Heart left ventricle (tissue), 16 donors: ENCODE measurements around the gene CNTN5. TPM values are rescaled to one million over a fixed set of nuclear protein-coding genes. Genes with fewer than 3 reads are reported as not detected.

ENCODE experiments used
- ATAC-seq, 4 donors: fragments of 200-7000 bp; cut with Tn5 transposase; one replicate each; pipeline ENCODE4 v1.9.1; 2020 to 2022; ENCODE audit warnings: moderate library complexity in 4 of 4, mild to moderate bottlenecking in 3 of 4, moderate number of reproducible peaks in 1 of 4
- DNase-seq, 5 donors: peaks; one replicate each; pipeline ENCODE4 v3.0.0-alpha.2; 2020
- H3K27ac ChIP-seq, 12 donors: fragments of 200-600 bp; sonication (generic) in 4 of 12; one replicate each; pipeline versions ENCODE4 v1.5.0 to v1.8.0; 2016 to 2022; ENCODE audit warnings: mild to moderate bottlenecking in 2 of 12
- H3K27me3 ChIP-seq, 9 donors: fragments of 200-600 bp; sonication (generic) in 2 of 9; one replicate each; pipeline versions ENCODE4 v1.5.1 to v1.8.0; 2016 to 2022; ENCODE audit warnings: mild to moderate bottlenecking in 3 of 9
- H3K36me3 ChIP-seq, 9 donors: fragments of 200-600 bp; sonication (generic) in 2 of 9; one replicate each; pipeline versions ENCODE4 v1.5.0 to v1.8.0; 2018 to 2022; ENCODE audit warnings: mild to moderate bottlenecking in 2 of 9
- H3K4me1 ChIP-seq, 12 donors: fragments of 200-600 bp; sonication (generic) in 4 of 12; one replicate each; pipeline versions ENCODE4 v1.5.0 to v1.8.0; 2016 to 2022; ENCODE audit warnings: mild to moderate bottlenecking in 3 of 12
- H3K4me3 ChIP-seq, 12 donors: fragments of 200-600 bp; sonication (generic) in 4 of 12; one replicate each; pipeline versions ENCODE4 v1.5.0 to v1.8.0; 2017 to 2022; ENCODE audit warnings: mild to moderate bottlenecking in 9 of 12, moderate library complexity in 4 of 12
- H3K9me3 ChIP-seq, 12 donors: fragments of 200-600 bp; sonication (generic) in 4 of 12; one replicate each; pipeline versions ENCODE4 v1.5.0 to v1.8.0; 2016 to 2022; ENCODE audit warnings: mild to moderate bottlenecking in 1 of 12
- CTCF ChIP-seq, 12 donors: fragments of 200-600 bp; sonication (generic) in 4 of 12; IDR thresholded peaks; one replicate each; pipeline versions ENCODE4 v1.5.0 to v1.8.0; 2018 to 2022; ENCODE audit warnings: antibody characterized with exemption in 12 of 12, mild to moderate bottlenecking in 5 of 12
- POLR2A ChIP-seq, 2 donors: fragments of 450-650 bp; IDR thresholded peaks; one replicate each; pipeline ENCODE4 v1.6.1; 2017; ENCODE audit warnings: antibody characterized with exemption in 2 of 2, mild to moderate bottlenecking in 2 of 2, moderate library complexity in 2 of 2
- WGBS, 4 donors: extraction: QIAGEN DNeasy Blood & Tissue Kit in 2 of 4; methylation state at CpG; one replicate each; pipeline versions ENCODE4 v1.1.5 to v1.1.7; 2013 to 2018; 5-methylcytosine and 5-hydroxymethylcytosine counted together
- intact Hi-C, 10 donors: fragments of 100-400 bp; cut with DNase I; formaldehyde crosslinking; loops; one replicate each; pipeline versions ENCODE4 v1.11.1 to v1.14.2; 2022
- polyA plus RNA-seq, 2 donors: library from polyadenylated mRNA; stranded (reverse); fragments of 200-250 nt; gene quantifications; one replicate each; pipeline ENCODE4 v1.2.3, GENCODE V29; 2013
- total RNA-seq, 9 donors: library from RNA; depleted of rRNA in 2 of 9; stranded (reverse); fragments of >200 nt in 2 of 9; fragmentation: NEBNext Ultra II Directional in 3 of 9; extraction: Animal tissue kit (Norgen Biotek cat#: 25700) in 3 of 9; gene quantifications; one replicate each; pipeline versions ENCODE4 v1.1.0 to v1.2.4, GENCODE V29; 2016 to 2023
- donor health status: ischemic (EF 13 %, LVEDD 7.1; RV severe dilation, severe dysfunction).
- donor health status: healthy with polysubstance abuse.
- donor health status: DM: no; HTN: yes; CAD: no.
- donor health status: DM: no; HTN: no; CAD: no.
- donor health status: ischemic (EF 25% LVEDD 6.9; RV normal size, moderate dysfunction).
- donor health status: ischemic (EF 25% LVEDD 5.7; RV mildly dilated, moderate dysfunction).
- donor health status: healthy.
- donor health status: DM: yes; HTN: yes; CAD: no.
- donor health status: ischemic (EF 35%, LVEDD 5.7; RV mildly dilated, moderate dysfunction).
- donor health status: nonischemic (EF 11% LVEDD 7.7; RV severe dilation, severe dysfunction).
- donor health status: DM: yes; HTN: yes; CAD: no.
- donor health status: PGD.
- donor health status: ischemic (EF 29% LVEDD 5.4; RV normal size, mild dysfunction).
- donor health status: nonischemic (EF 23%, LVEDD 6.1; RV moderate dilation, normal function).

The CNTN5 gene
- total and polyA plus RNA-seq, 11 donors: 0.11 to 0.16 TPM; not detected in 9

GRCh38 chr11:100185588-100185987 lies 1164.8 kb downstream of the CNTN5 start:
- no peak for ATAC-seq
- Histone ChIP-seq H3K36me3 (no peaks in the 10 kb centered on the region), H3K27me3 (no peaks in the 10 kb centered on the region), H3K4me3 (no peak overlapping the region), H3K27ac (no peak overlapping the region), H3K4me1 (no peaks in the 10 kb centered on the region), H3K9me3 (peaks cover 0 to 7% (median 0%) of the 10 kb centered on the region in 12 donors)
- DNase-seq: no peak
- WGBS, 4 donors: 87 to 92% (median 89%) methylated on average over 5 of the region's 5 CpGs
- no peak for TF ChIP-seq POLR2A (IDR thresholded peaks at IDR 0.05)
- TF ChIP-seq CTCF (IDR thresholded peaks at IDR 0.05): no peak
- intact Hi-C loops: no loop called here

DNA sequence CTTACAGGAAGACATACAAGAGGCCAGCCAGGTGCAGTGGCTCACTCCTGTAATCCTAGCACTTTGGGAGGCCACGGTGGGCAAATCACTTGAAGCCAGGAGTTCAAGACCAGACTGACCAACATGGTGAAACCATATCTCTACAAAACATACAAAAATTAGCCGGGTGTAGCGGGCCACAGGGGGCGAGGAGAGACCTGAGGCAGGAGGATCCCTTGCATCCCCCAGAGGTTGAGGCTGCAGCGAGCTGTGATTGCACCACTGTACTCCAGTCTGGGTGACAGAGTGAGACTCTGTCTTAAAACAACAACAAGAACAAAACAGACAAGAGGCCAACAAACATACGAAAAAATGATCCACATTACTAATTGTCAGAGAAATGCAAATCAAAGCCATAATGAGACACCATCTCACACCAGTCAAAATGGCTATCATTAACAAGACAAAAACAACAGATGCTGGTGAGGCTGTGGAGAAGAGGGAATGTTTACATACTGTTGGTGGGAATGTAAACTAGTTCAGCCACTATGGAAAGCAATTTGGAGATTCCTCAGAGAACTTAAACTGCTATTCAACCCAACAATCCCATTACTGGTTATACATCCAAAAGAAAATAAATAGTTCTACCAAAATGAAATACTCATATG lies 1167.5 kb downstream of the CNTN5 start:
- no peak overlapping the region for H3K4me3 ChIP-seq
- intact Hi-C loops: no loop called here
- H3K36me3 ChIP-seq: no peaks in the 10 kb centered on the region
- H3K9me3 ChIP-seq: peaks cover 0 to 7% (median 0%) of the 10 kb centered on the region in 12 donors
- DNase-seq (no peak), ATAC-seq (no peak)
- H3K4me1 ChIP-seq: no peaks in the 10 kb centered on the region
- no peaks in the 10 kb centered on the region for H3K27me3 ChIP-seq
- WGBS, 4 donors: 85 to 94% (median 86%) methylated on average over 6 of the region's 6 CpGs
- TF ChIP-seq CTCF (IDR thresholded peaks at IDR 0.05) (no peak), POLR2A (IDR thresholded peaks at IDR 0.05) (no peak)
- H3K27ac ChIP-seq: no peak overlapping the region

DNA sequence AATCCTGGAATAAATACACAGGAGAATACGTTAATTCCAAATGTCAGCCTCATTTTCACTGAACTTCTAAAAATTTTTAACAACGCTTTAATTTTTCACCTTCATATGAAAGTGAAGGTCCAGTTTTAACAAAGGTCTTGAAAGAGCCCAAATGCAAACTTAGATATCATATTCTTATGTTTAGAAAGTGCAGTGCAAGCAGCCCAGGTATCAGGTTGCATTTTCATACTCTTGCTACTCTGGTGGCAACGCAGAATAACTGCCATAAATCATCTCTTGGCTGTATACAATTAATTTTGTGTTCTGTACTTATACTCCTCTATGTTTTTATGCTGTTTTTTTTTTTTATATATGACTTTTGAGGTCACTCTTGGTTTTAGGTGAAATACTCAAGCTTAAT lies 1169.6 kb downstream of the CNTN5 start:
- H3K4me1 ChIP-seq: no peaks in the 10 kb centered on the region
- intact Hi-C loops: no loop called here

DNA sequence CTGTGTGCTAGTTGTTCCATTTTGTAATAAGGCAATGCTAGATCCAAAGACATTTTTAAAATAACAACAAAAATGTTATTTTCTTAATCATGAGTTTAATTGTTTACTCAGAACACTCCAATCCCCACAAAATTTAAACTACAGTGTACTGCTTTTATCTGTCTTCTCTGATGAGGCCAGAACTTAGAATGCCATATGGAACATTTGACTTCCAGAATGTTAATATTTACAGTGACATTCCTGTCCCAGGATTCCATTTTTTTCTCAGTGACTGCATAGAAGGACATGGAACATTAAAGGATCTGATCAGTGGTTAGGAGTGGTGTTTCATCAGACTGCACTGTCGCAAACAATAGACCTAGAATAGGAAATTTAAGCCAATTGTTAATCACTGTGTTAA lies 1171.4 kb downstream of the CNTN5 start:
- TF ChIP-seq CTCF (IDR thresholded peaks at IDR 0.05) (no peak), POLR2A (IDR thresholded peaks at IDR 0.05) (no peak)
- intact Hi-C loops: no loop called here
- Histone ChIP-seq H3K27ac (no peak overlapping the region), H3K36me3 (no peaks in the 10 kb centered on the region), H3K27me3 (no peaks in the 10 kb centered on the region), H3K9me3 (peaks cover 0 to 5% (median 0%) of the 10 kb centered on the region in 12 donors), H3K4me1 (no peaks in the 10 kb centered on the region), H3K4me3 (no peak overlapping the region)
- ATAC-seq (no peak), DNase-seq (no peak)
- 0 to 91% (median 42%) methylated on average over 1 of the region's 1 CpG for WGBS, 4 donors

More for the DNA sequence above, 1169.6 kb downstream of the CNTN5 start:
- DNase-seq (no peak), ATAC-seq (no peak)
- no peak for TF ChIP-seq POLR2A (IDR thresholded peaks at IDR 0.05)
- no peak for TF ChIP-seq CTCF (IDR thresholded peaks at IDR 0.05)
- H3K9me3 ChIP-seq: peaks cover 0 to 5% (median 0%) of the 10 kb centered on the region in 12 donors
- no peak overlapping the region for H3K4me3 ChIP-seq
- WGBS, 4 donors: 60 to 86% (median 63%) methylated on average over 3 of the region's 3 CpGs
- no peaks in the 10 kb centered on the region for H3K36me3 ChIP-seq
- no peak overlapping the region for H3K27ac ChIP-seq
- H3K27me3 ChIP-seq: no peaks in the 10 kb centered on the region
